Breast epithelium (tissue), 3 donors: ENCODE results near the gene THAP9.

Experiments used
- CTCF ChIP-seq, 3 donors: fragments of 450-650 bp; IDR thresholded peaks; one replicate each; pipeline ENCODE4 v1.5.1; 2016 to 2017; ENCODE audit warnings: antibody characterized with exemption in 3 of 3, mild to moderate bottlenecking in 3 of 3, moderate library complexity in 3 of 3
- POLR2A ChIP-seq: fragments of 450-650 bp; IDR thresholded peaks from one replicate; pipeline ENCODE4 v1.6.1; 2016; ENCODE audit warnings: antibody characterized with exemption, mild to moderate bottlenecking, moderate library complexity
- POLR2AphosphoS5 ChIP-seq, 3 donors: sonication (generic); formaldehyde crosslinking; IDR thresholded peaks; one replicate each; pipeline ENCODE4 v1.6.1; 2017; ENCODE audit warnings: antibody characterized with exemption in 3 of 3

DNA sequence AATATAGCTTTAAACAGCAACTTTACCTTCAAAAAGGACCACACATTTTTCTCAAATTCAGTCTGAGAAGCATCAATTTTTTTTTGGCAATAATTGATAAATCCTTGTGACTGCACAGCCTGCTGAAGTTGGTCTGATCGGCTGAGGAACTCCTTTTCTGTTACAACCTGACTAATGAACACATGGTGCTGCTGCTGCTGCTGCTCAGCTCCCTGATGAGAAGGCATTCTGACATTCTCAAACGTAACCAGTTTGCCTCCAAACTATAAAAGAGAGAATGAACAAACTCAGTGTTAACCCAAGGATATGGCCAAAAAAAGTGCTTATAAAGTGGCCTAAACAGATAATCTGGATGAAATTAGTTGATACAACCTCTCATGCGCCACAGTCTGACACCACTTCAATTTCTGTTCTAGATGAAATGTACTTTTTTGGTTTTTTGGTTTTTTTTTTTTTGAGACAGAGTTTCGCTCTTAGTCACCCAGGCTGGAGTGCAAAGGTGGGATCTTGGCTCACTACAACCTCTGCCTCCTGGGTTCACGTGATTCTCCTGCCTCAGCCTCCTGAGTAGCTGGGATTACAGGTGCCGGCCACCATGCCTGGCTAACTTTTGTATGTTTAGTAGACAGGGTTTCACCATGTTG, 36.1 kb upstream of the THAP9 start:
- TF ChIP-seq POLR2AphosphoS5 (IDR thresholded peaks at IDR 0.05) (no peak), CTCF (IDR thresholded peaks at IDR 0.05) (no peak), POLR2A (no peak)
